GM18951 (cell line): ENCODE results near the gene CTU2.

ENCODE experiments used
- POLR2A ChIP-seq: IDR thresholded peaks from 4 replicates; pipeline ENCODE4 v1.6.1; 2011; ENCODE audit warnings: mild to moderate bottlenecking; ENCODE audit not compliant: insufficient read length, insufficient read depth; ENCODE audit errors: extremely low read depth
- in situ Hi-C: fragments of 300-500 bp; cut with MboI; formaldehyde crosslinking; loops from one replicate; pipeline ENCODE4 v1.12.0; 2022; ENCODE audit warnings: low sequenced_read_pairs, mixed read lengths, inconsistent platforms; ENCODE audit not compliant: unreplicated experiment

CTU2 gene

GRCh38 chr16:88748364-88748763 is 42.1 kb downstream of the CTU2 start:
- in situ Hi-C loops: no loop called here
- TF ChIP-seq POLR2A: no peak

- in situ Hi-C loops: no loop called here
- no peak for TF ChIP-seq POLR2A
These were observed 43.1 kb downstream of the CTU2 start for GRCh38 chr16:88749358-88749757.

DNA sequence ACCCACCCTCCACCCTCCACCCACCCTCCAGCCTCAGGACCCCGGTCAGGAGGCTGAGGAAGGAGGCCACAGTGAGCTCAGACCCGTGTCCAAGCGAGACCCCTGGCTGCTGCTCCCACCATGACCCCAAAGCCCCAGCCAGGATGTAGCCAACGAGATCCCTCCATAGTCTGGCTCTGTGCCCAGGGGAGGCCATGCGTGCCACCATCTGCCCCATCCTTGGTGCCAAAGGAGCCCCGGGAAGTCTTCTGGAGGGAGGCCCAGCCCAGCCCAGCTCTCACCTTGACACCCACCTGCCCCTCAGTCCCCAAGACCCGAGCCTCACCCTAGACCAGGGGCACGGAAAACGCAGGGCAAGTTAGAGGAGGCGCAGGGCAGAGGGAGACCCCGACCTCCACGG is 44.6 kb downstream of the CTU2 start:
- in situ Hi-C loops: no loop called here
- no peak for TF ChIP-seq POLR2A

- in situ Hi-C loops: no loop called here
- TF ChIP-seq POLR2A: no peak
These were observed 46.2 kb downstream of the CTU2 start for GRCh38 chr16:88752386-88753002.

- in situ Hi-C loops: no loop called here
- TF ChIP-seq POLR2A: no peak
These were observed 46.9 kb downstream of the CTU2 start for GRCh38 chr16:88753191-88753590.

DNA sequence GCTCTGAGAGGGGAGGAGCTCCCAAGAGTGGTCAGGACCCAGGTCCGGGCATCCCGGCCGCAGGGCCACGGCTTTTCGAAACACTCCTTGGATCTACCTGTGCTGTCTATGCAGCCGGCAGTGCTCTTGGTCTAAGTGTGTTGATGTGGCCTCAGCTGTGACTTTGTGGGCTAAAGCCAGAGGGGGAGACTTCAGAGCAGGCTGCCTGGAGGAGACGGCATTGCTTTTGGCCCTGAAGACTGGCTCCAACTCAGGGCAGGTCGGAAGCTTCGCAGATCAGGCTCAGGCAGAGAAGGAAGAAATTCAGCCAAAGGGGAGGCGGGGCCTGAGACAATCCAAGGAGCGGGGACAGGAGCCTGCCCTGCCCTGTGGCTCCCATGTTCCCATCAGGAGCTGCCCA is 47.3 kb downstream of the CTU2 start:
- in situ Hi-C loops: no loop called here
- TF ChIP-seq POLR2A: no peak

- in situ Hi-C loops: no loop called here
- no peak for TF ChIP-seq POLR2A
These were observed 48.0 kb downstream of the CTU2 start for GRCh38 chr16:88754109-88754911.

GRCh38 chr16:88754912-88755744 is 48.8 kb downstream of the CTU2 start:
- no peak for TF ChIP-seq POLR2A
- in situ Hi-C loops: no loop called here

DNA sequence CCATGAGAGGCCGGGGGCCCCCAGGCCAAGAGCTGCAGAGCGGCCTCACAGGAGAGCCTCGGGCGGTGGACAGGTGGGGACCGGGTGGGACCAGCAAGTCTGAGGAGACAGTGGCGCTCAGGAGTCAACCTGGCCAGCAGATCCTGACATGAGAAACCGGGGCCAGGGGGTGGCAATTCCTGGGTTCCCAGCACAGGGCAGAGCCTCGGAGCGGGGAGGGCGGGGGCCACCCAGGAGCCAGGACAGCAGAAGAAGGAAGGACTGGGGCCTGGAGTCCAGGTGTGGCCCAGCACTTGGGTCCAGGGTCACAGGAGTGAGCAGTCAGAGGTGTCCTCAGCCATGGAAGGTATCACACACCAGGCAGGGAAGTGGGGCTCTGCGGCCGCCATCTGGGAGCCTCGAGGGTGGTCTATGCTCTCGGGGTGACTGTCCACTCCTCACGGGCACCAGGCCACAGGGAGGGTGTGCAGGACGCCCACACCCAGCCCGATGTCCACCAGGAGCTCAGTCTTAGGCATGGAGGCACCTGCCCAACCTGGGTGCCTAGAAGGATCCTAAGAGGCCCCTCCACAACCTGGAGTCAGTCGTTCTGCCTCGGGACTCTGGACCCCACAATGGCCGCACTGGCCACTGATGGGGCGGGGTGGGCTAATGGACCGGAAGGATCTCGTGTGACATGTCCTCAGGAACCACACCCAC is 49.6 kb downstream of the CTU2 start:
- TF ChIP-seq POLR2A: no peak
- in situ Hi-C loops: no loop called here

DNA sequence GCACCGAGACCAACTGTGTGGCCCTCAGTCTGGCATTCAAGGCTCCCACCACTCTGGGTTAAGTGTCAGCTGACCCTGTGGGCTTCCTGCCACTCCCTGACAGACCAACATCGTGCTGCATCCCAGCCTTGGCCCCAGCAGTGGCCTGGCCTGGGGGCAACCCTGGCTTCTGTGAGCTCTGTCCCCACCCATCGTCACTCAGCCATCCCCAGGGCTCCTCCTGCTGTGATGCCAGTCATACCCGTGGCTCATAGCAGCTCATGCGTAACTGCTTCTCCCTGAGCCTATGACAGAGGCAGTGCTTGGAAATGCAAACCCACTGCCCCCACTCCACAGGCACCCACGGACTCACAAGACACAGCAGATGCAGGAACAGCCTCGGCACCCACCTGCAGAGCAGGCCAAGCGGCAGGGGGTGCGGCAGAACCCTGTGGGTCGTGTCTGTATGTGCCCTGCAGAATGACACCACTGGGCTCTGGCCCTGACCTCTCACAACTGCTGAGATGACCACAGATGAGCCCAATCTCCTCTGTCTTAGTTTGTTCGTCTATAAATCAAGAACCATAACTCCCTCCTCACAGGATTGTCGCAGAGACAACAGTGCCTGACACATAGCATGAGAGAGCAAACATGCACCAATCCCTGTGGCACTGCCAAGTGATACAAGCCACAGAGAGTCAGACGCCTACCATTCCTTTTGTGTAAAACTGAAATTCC is 52.1 kb downstream of the CTU2 start:
- in situ Hi-C loops: no loop called here
- no peak for TF ChIP-seq POLR2A

GRCh38 chr16:88758944-88759244 is 52.6 kb downstream of the CTU2 start:
- no peak for TF ChIP-seq POLR2A
- in situ Hi-C loops: no loop called here

- TF ChIP-seq POLR2A: no peak
- in situ Hi-C loops: no loop called here
These were observed 53.1 kb downstream of the CTU2 start for GRCh38 chr16:88759245-88759975.
